Activated gamma-delta T cell treated with anti-CD3 and anti-CD28 coated beads, Interleukin-2, amount 50 U/mL, for 16 hours (primary cell): ENCODE results near the gene PRKN.

Experiments
- DNase-seq: peaks from one replicate; pipeline ENCODE4 v3.0.0-alpha.2; 2020; ENCODE audit warnings: low read depth

PRKN gene

DNA sequence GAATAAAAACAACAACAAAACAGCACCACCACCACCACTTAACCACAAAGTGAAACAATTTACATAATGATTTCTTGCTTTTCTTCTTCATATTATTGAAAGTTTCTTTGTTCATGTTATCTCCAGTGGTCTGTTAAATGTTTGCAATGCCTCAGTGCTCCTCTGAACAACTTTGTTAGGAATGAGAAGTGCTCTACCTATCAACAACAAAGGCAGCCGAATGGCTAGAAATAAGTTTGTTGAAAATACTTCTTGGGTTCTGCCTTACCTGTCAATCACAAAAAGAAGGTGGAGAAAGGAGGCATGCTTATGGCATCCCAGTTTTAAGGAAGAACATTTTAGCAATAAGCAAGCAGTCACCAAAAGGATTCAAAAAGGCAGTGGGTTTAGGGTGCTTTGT is 490.2 kb downstream of the PRKN start:
- no peak for DNase-seq

DNA sequence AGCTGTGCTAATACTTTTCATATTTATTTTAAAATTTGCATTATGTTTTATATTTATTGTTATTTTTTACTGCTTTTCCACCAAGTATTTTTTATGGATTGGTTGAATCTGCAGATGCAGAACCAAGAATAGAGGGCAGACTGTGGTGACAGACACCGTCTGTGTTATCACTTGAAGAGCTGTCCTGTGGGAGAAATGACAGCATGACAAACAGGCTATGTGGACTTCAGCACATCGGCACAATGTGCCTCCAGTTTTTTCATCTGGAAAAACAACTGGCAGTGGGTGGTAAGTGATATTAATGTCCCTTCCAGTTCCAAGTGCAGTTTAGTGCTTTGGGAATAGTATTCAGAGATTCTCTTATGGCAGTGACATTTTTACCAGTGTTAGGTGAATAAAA is 492.9 kb downstream of the PRKN start:
- no peak for DNase-seq

DNA sequence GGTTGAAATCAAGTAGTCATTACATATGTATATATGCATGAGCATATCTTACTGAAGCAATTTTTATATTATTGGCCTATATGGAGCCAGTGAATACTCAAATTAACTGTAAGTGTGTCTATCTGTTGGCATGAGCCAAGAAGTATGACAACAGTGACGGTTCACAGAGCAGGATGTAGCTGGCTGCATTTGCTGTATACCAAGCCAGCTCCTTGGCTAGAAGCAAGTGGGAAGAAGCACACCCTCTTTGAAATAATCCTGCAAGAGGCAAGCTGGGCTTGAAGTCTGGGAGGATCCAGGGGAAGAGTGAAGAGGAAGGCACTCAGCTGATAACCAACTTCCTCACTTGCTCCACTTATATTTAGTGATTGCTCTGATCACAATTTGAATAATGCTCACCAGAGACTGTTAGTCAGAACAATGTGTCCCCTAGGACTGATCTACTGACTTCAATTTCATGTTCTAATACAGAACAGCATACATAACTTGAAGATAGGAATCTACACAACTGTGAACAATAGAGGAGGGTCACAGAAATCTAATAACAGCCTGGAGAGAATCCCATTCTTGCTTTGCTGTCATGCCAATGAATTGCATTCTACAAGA is 497.3 kb downstream of the PRKN start:
- DNase-seq: no peak

DNA sequence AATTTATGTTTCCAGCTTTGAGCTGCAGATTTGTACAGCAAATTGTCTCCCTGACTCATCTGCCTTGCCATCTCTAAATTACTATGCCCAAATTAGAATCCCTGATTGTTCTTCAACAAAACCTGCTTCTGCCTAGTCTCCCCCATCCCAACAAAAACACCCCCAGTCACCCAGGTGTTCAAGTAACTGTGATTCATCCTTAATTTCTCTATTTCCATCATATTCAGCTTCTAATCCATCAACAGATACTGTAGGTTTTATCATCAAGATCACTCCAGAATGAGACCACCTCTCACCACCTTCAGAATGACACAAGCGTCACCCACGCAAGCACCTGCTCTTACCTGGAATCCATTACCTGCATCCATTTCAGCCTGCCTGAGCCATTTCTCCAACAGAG is 498.5 kb downstream of the PRKN start:
- no peak for DNase-seq

GRCh38 chr6:162226803-162227202 is 500.8 kb downstream of the PRKN start:
- no peak for DNase-seq

- no peak for DNase-seq
These were observed 505.0 kb downstream of the PRKN start for GRCh38 chr6:162222521-162222920.

DNA sequence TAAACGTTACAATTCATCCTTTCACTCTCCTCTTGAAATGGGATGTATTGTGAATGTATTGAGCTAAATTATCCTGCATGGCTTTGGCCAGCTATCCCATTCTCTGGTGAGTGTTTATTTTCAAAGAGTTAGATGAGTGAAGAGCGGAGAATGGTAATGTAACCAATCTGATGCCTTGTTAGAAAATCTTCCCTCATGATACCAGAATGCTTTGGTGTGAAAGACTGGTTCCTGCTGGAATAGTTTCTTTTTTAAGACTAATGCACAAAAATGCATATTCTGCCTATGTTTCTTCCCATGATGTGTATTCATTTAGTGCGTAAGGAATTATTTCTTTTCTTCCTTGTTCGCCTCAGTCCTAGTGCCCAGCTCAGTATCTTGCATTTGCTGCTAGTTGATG is 506.7 kb downstream of the PRKN start:
- no peak for DNase-seq

GRCh38 chr6:162219266-162219665 is 508.3 kb downstream of the PRKN start:
- no peak for DNase-seq

GRCh38 chr6:162217811-162218493 is 509.6 kb downstream of the PRKN start:
- no peak for DNase-seq

- no peak for DNase-seq
These were observed 510.5 kb downstream of the PRKN start for GRCh38 chr6:162217058-162217457.

- DNase-seq: no peak
These were observed 515.8 kb downstream of the PRKN start for GRCh38 chr6:162211777-162212176.

GRCh38 chr6:162211022-162211421 is 516.5 kb downstream of the PRKN start:
- no peak for DNase-seq

DNA sequence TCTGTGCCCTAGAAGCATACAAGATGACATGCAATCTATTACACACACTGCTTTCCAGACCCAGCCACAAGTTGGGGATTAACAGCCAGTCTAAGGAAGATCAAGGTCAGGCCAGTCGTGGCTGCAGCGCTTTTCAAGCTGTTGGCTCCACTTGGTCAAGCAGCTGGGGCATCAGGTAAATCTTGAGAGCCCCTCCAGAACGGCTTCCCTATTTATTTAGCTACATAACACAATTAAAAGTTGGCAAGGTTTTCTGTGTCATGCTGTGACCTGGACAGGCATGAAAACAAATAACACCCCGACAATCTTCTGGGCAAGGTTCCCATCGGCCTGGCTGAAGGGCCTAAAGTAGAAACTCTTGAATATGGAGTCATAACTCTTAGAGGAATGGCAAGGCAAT is 524.3 kb downstream of the PRKN start:
- DNase-seq: no peak

- no peak for DNase-seq
These were observed 526.4 kb downstream of the PRKN start for GRCh38 chr6:162200945-162201690.

DNA sequence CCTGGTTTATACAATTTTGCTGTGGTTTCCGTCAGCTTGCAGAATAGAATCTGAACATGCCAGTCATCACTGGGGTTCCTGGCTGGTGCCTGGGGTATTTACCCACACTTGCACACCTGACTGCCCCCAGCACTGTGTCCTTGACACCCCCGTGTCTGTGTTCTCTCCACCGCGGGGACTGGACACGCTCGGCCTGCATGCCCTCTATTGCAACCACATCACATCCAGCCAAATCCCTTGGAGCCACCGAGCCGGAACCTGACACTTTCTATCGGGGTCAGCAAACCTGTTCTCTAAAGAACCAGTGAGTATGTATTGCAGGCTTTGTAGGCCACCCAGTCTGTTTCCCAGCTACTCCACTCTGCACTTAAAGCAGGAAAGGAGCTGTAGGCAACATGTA is 527.5 kb downstream of the PRKN start:
- DNase-seq: no peak

DNA sequence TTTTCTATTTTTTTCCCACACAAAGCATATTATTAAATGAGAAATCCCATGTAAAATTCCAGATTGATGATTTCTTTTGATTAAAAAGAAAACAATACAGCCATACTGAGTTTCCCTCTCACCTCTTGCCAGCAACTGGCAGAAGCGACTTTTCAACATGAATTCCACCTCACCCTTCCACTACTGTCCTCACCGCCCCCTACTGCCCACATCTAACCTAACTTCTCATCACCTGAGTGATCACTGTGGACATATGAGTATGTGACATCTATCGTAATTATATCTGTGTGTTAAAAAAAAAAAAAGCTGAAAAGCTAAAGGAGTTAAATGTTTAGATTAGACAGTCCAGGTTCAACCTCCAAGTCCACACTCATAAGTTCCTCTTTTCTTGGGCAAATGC is 528.6 kb downstream of the PRKN start:
- no peak for DNase-seq

DNA sequence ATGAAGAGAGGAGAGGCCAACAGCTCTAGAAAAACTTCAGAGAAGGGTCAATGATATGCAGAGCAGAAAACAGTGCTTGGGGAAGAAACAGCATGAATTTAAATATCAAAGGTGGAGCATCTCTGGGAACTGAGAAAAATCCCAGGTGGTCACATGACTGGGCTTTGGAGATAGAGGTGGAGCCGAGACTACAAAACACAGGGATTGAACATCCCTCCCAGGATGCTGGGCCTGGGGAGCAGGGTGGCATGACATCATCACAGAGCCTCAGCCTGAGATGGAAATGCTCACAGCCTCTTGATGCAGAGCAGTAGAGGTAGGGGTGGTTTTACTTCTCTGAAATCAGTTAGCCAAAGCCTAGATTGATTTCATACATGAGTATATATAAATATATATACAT is 529.5 kb downstream of the PRKN start:
- DNase-seq: no peak

DNA sequence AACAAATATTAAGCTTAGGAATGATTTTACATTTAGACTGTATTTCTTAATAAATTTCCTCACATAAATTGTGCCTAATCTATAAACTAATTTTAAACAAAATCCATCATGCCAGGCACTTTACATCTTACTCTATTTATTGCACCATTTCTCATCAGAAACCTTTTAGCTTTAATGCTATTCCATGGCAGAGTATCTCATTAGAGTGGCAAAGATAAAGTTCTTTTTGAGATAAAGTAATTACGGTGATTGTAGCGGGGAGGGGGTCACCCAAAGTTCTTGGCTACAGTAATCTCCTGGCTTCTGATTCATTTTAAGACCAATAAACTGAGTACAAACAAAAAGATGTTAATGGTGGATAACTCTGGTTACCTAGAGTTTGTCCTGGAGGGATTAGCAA is 532.1 kb downstream of the PRKN start:
- DNase-seq: no peak

GRCh38 chr6:162190981-162191380 is 536.6 kb downstream of the PRKN start:
- DNase-seq: no peak

- no peak for DNase-seq
These were observed 540.2 kb downstream of the PRKN start for GRCh38 chr6:162187168-162187935.

- DNase-seq: no peak
These were observed 543.1 kb downstream of the PRKN start for GRCh38 chr6:162184465-162184864.

- DNase-seq: no peak
These were observed 545.7 kb downstream of the PRKN start for GRCh38 chr6:162181741-162182401.
